B cell (primary cell): Measurements from ENCODE around the gene P2RY6. TPM values are rescaled to one million over a fixed set of nuclear protein-coding genes. Genes with fewer than 3 reads are reported as not detected.

Experiments used
- ATAC-seq: fragments of 200-7000 bp; cut with Tn5 transposase; one replicate; pipeline ENCODE4 v1.10.0; 2021; ENCODE audit warnings: low read depth, mild to moderate bottlenecking, moderate number of reproducible peaks, moderate library complexity
- CTCF ChIA-PET: fragments of 350-600 bp; sonication (Branson Sonifier 250); formaldehyde crosslinking; loops from one replicate; lab custom pipeline; 2021; ENCODE audit warnings: antibody characterized with exemption, inconsistent platforms; lab: Charles Lee
- POLR2A ChIA-PET: fragments of 350-600 bp; sonication (Branson Sonifier 250); formaldehyde crosslinking; loops from one replicate; lab custom pipeline; 2021; ENCODE audit warnings: antibody characterized with exemption; lab: Charles Lee
- DNase-seq: peaks from one replicate; pipeline ENCODE4 v3.0.0; 2013
- H2AFZ ChIP-seq: 2 replicates; pipeline ENCODE4 v1.6.1; 2012; ENCODE audit warnings: mild to moderate bottlenecking, low read depth, low read length; ENCODE audit not compliant: insufficient read depth, poor library complexity, severe bottlenecking
- H3K27ac ChIP-seq, 2 donors: 1 replicate in 1 of 2; 2 replicates in 1 of 2; pipeline ENCODE4 v1.5.1; 2012 to 2013; ENCODE audit warnings: low read length in 2 of 2, mild to moderate bottlenecking in 2 of 2, moderate library complexity in 1 of 2
- H3K27me3 ChIP-seq, 4 experiments: fragments of 200-600 bp in 1 of 4; sonication (generic) in 1 of 4; replicated peaks in 1 of 4; 1 replicate in 2 of 4; 2 replicates in 2 of 4; pipeline versions ENCODE4 v1.6.1 to v1.7.0; 2013 to 2016; ENCODE audit warnings: low read length in 3 of 4, mild to moderate bottlenecking in 2 of 4, mixed read lengths in 1 of 4, moderate library complexity in 1 of 4; ENCODE audit not compliant: insufficient read depth in 4 of 4, control insufficient read depth in 3 of 4; ENCODE audit errors: control extremely low read depth in 1 of 4
- H3K36me3 ChIP-seq, 2 experiments: replicated peaks in 1 of 2; 1 replicate in 1 of 2; 2 replicates in 1 of 2; pipeline versions ENCODE4 v1.6.1 to v1.7.1; 2013; ENCODE audit warnings: low read length in 1 of 2; ENCODE audit not compliant: insufficient read depth in 2 of 2, control insufficient read depth in 1 of 2; ENCODE audit errors: control extremely low read depth in 1 of 2, extremely low read depth in 1 of 2
- H3K4me1 ChIP-seq, 2 donors: fragments of 200-600 bp in 1 of 2; sonication (generic) in 1 of 2; 1 replicate in 1 of 2; 2 replicates in 1 of 2; pipeline versions ENCODE4 v1.5.1 to v1.6.1; 2013 to 2017; ENCODE audit warnings: low read length in 2 of 2; ENCODE audit not compliant: control insufficient read depth in 2 of 2, insufficient read depth in 2 of 2
- H3K4me2 ChIP-seq: replicated peaks from 2 replicates; pipeline ENCODE3; 2012; ENCODE audit warnings: mild to moderate bottlenecking, low read depth, low read length; ENCODE audit not compliant: poor library complexity, severe bottlenecking
- H3K4me3 ChIP-seq, 5 experiments: fragments of 200-600 bp in 1 of 5; sonication (generic) in 1 of 5; 1 replicate in 3 of 5; 2 replicates in 2 of 5; pipeline versions ENCODE4 v1.5.1 to v1.7.0; 2011 to 2016; ENCODE audit warnings: low read length in 4 of 5, mild to moderate bottlenecking in 4 of 5, low read depth in 2 of 5, control low read depth in 1 of 5, moderate library complexity in 1 of 5; ENCODE audit not compliant: insufficient read depth in 1 of 5; ENCODE audit errors: control extremely low read depth in 1 of 5, extremely low read depth in 1 of 5
- H3K79me2 ChIP-seq: fragments of 200-600 bp; sonication (generic); one replicate; pipeline ENCODE4 v1.6.0; 2016; ENCODE audit warnings: low read length; ENCODE audit not compliant: control insufficient read depth, insufficient read depth
- H3K9ac ChIP-seq: fragments of 200-600 bp; sonication (generic); 2 replicates; pipeline ENCODE4 v1.6.1; 2017; ENCODE audit warnings: mild to moderate bottlenecking, low read length, moderate library complexity
- H3K9me3 ChIP-seq, 3 donors: one replicate each; pipeline versions ENCODE4 v1.6.1 to v1.7.1; 2013; ENCODE audit warnings: low read length in 2 of 3; ENCODE audit not compliant: control insufficient read depth in 2 of 3, insufficient read depth in 1 of 3; ENCODE audit errors: control extremely low read depth in 1 of 3
- H4K20me1 ChIP-seq: 2 replicates; pipeline ENCODE4 v1.6.0; 2012; ENCODE audit warnings: mild to moderate bottlenecking, low read length; ENCODE audit not compliant: insufficient read depth, control insufficient read depth, poor library complexity, severe bottlenecking
- H3K27ac Mint-ChIP-seq: one replicate; pipeline ENCODE4 v1.8.0; 2021; ENCODE audit warnings: mixed read lengths
- H3K27me3 Mint-ChIP-seq: one replicate; pipeline ENCODE4 v1.8.0; 2021; ENCODE audit warnings: mixed read lengths
- H3K4me1 Mint-ChIP-seq: one replicate; pipeline ENCODE4 v1.8.0; 2021; ENCODE audit warnings: mixed read lengths
- H3K4me3 Mint-ChIP-seq: one replicate; pipeline ENCODE4 v1.8.0; 2021; ENCODE audit warnings: mixed read lengths
- H3K9me3 Mint-ChIP-seq: one replicate; pipeline ENCODE4 v1.8.0; 2022; ENCODE audit warnings: mixed read lengths; ENCODE audit not compliant: insufficient read depth
- CTCF ChIP-seq: fragments of 200-600 bp; IDR thresholded peaks from one replicate; pipeline ENCODE4 v1.8.0; 2022; ENCODE audit warnings: antibody characterized with exemption, mild to moderate bottlenecking
- EZH2 ChIP-seq: IDR thresholded peaks from 2 replicates; pipeline ENCODE4 v1.6.1; 2012; ENCODE audit warnings: borderline replicate concordance, low read depth, mild to moderate bottlenecking, moderate library complexity, low read length; ENCODE audit not compliant: insufficient read depth, poor library complexity, severe bottlenecking
- WGBS: methylation state at CpG from one replicate; pipeline ENCODE4 v1.1.5; 2013; ENCODE audit warnings: missing lambda C conversion rate; ENCODE audit not compliant: insufficient coverage; 5-methylcytosine and 5-hydroxymethylcytosine counted together
- intact Hi-C: fragments of 100-400 bp; cut with micrococcal nuclease; formaldehyde crosslinking; loops from one replicate; pipeline ENCODE4 v1.10.0; 2022
- polyA plus RNA-seq: library from polyadenylated mRNA; depleted of rRNA; stranded (reverse); fragments of >200 nt; gene quantifications from 2 replicates; pipeline ENCODE4 v1.2.3, GENCODE V29; 2012
- total RNA-seq, 2 donors: library from RNA; stranded (reverse); fragments of 120-200 nt in 1 of 2; gene quantifications; 1 replicate in 1 of 2; 2 replicates in 1 of 2; pipeline versions ENCODE4 v1.2.3 to v1.2.4, GENCODE V29; 2013 to 2022

Gene P2RY6
- total and polyA plus RNA-seq, 2 donors (not counting 1 experiment from before 2014, with no cell fraction given) = 0.25 TPM; not detected in 1

GRCh38 chr11:73288873-73289707 is 17.0 kb downstream of the P2RY6 start:
- Histone ChIP-seq H3K4me1 (peaks cover 23 to 32% of the 10 kb centered on the region in 2 donors), H3K27me3 (peaks cover 0 to 11% (median 0%) of the 10 kb centered on the region in 4 experiments), H3K9me3 (no peaks in the 10 kb centered on the region), H3K4me3 (peak overlapping the region in 2 of 5 experiments; percentile 16 to 21), H3K36me3 (no peaks in the 10 kb centered on the region), H3K4me2 (peak overlapping the region; percentile 60), H3K9ac (peak overlapping the region; percentile 0), H3K27ac (peak overlapping the region; percentile 67 to 71), H3K79me2 (no peaks in the 10 kb centered on the region), H4K20me1 (no peaks in the 10 kb centered on the region), H2AFZ (peak overlapping the region; percentile 53)
- intact Hi-C loops = loop anchor here (1.0 to 5.0 kb wide), 8 partner anchors 18 to 466 kb away; no protein-coding TSS in a partner anchor
- 5% methylated on average over 15 of the region's 17 CpGs for WGBS
- TF ChIP-seq EZH2 (no peak), CTCF (peak; percentile 93)
- Mint-ChIP-seq H3K9me3 (no peaks in the 10 kb centered on the region), H3K27me3 (peaks cover 6% of the 10 kb centered on the region), H3K4me1 (peaks cover 33% of the 10 kb centered on the region), H3K4me3 (peak overlapping the region; percentile 85), H3K27ac (peak overlapping the region; percentile 89)
- DNase-seq (peak; percentile 91), ATAC-seq (peak; percentile 94)
- ChIA-PET POLR2A (interaction anchor here (0.5 to 1.0 kb wide), 3 partner anchors 46 to 843 kb away, joined by 3 to 4 read pairs (median 3); no protein-coding TSS in a partner anchor), CTCF (interaction anchor here (0.6 to 7.5 kb wide), 27 partner anchors 8 to 605 kb away, joined by 3 to 65 read pairs (median 4); partner anchors contain the start of gene ARHGEF17)
